ENCODE data around the gene TM4SF4.
"Not testable (repeated sequence)": the region's sequence is repeated elsewhere in the genome, so short reads cannot be mapped to it uniquely, and the experiment has no call there.

TM4SF4 gene

GRCh38 chr3:149474250-149474817 lies at the start of gene TM4SF4:
Gene TM4SF4 (plus strand): TSS chr3:149474697. CDS start chr3:149474878, 181 bp downstream.
- DNase-seq (ENCODE audit: low read depth): no peak

GRCh38 chr3:149424918-149425317 lies 49.6 kb upstream of the TM4SF4 start:
- DNase-seq (ENCODE audit: low read depth): no peak

GRCh38 chr3:149426325-149426724 lies 48.2 kb upstream of the TM4SF4 start:
- no peak for DNase-seq (ENCODE audit: low read depth)

GRCh38 chr3:149428087-149428486 lies 46.4 kb upstream of the TM4SF4 start:
- no peak for DNase-seq (ENCODE audit: low read depth)

- no peak for DNase-seq (ENCODE audit: low read depth)
Measured at GRCh38 chr3:149430216-149430615, 44.3 kb upstream of the TM4SF4 start.

GRCh38 chr3:149432149-149432548 lies 42.3 kb upstream of the TM4SF4 start:
- DNase-seq (ENCODE audit: low read depth): no peak

- DNase-seq (ENCODE audit: low read depth): no peak
Measured at GRCh38 chr3:149435996-149436885, 38.3 kb upstream of the TM4SF4 start.

- no peak for DNase-seq (ENCODE audit: low read depth)
Measured at GRCh38 chr3:149437286-149437685, 37.2 kb upstream of the TM4SF4 start.

GRCh38 chr3:149437710-149438109 lies 36.8 kb upstream of the TM4SF4 start:
- DNase-seq (ENCODE audit: low read depth): no peak

- DNase-seq (ENCODE audit: low read depth): no peak
Measured at GRCh38 chr3:149438981-149439380, 35.5 kb upstream of the TM4SF4 start.

- DNase-seq (ENCODE audit: low read depth): no peak
Measured at GRCh38 chr3:149441642-149442041, 32.9 kb upstream of the TM4SF4 start.

- DNase-seq (ENCODE audit: low read depth): no peak
Measured at GRCh38 chr3:149442043-149442442, 32.5 kb upstream of the TM4SF4 start.

GRCh38 chr3:149442851-149443544 lies 31.5 kb upstream of the TM4SF4 start:
- no peak for DNase-seq (ENCODE audit: low read depth)

GRCh38 chr3:149443545-149443912 lies 31.0 kb upstream of the TM4SF4 start:
- no peak for DNase-seq (ENCODE audit: low read depth)

- not testable (repeated sequence) for DNase-seq (ENCODE audit: low read depth)
Measured at GRCh38 chr3:149444867-149445266, 29.6 kb upstream of the TM4SF4 start.

GRCh38 chr3:149448331-149448831 lies 26.1 kb upstream of the TM4SF4 start:
- no peak for DNase-seq (ENCODE audit: low read depth)

GRCh38 chr3:149449182-149449581 lies 25.3 kb upstream of the TM4SF4 start:
- DNase-seq (ENCODE audit: low read depth): no peak

GRCh38 chr3:149449799-149450198 lies 24.7 kb upstream of the TM4SF4 start:
- no peak for DNase-seq (ENCODE audit: low read depth)

GRCh38 chr3:149450281-149450680 lies 24.2 kb upstream of the TM4SF4 start:
- no peak for DNase-seq (ENCODE audit: low read depth)

- no peak for DNase-seq (ENCODE audit: low read depth)
Measured at GRCh38 chr3:149452036-149452435, 22.5 kb upstream of the TM4SF4 start.

- DNase-seq (ENCODE audit: low read depth): no peak
Measured at GRCh38 chr3:149453140-149453805, 21.2 kb upstream of the TM4SF4 start.

GRCh38 chr3:149454746-149455145 lies 19.8 kb upstream of the TM4SF4 start:
- DNase-seq (ENCODE audit: low read depth): no peak
